ENCODE measurements around the gene LANCL1.

The LANCL1 gene

DNA sequence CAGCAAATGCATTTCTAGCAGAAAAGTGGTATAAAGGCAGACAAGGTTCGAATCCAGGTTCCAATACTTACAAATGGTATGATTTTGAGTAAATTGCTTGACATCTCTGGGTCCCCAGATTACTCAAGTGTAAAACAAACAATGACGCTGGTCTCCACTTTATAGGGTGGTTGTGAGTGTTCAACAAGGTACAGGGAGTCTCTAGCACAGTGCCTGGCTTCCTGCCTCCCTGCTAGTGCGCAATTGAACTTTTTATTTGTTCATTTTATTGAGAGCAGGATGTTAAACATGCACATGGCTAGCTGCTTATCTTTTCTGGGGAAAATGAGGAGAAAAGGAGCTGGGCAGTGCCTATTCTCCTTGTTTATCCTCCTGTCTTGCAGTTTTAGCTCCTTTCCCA lies 86.7 kb downstream of the LANCL1 start:
- DNase-seq (ENCODE audit: low read depth), result no peak

DNA sequence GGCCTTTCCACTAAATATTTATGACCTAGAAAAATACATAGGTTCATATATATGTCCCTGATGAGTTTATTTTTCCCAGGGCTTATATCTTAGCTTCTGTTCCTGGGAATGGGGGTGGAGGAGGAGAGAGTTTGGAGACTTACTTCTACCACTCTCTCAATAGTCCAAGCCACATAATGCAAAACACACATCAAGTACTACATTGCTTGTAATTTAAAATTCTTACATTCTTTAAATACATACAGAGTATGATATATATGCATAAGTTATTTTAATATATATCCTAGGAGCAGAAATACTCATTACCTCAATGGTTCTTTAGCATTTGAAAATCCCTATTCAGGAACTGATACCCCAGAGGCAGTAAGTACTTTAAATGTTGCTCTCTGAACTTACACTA lies 88.4 kb downstream of the LANCL1 start:
- no peak for DNase-seq (ENCODE audit: low read depth)

DNA sequence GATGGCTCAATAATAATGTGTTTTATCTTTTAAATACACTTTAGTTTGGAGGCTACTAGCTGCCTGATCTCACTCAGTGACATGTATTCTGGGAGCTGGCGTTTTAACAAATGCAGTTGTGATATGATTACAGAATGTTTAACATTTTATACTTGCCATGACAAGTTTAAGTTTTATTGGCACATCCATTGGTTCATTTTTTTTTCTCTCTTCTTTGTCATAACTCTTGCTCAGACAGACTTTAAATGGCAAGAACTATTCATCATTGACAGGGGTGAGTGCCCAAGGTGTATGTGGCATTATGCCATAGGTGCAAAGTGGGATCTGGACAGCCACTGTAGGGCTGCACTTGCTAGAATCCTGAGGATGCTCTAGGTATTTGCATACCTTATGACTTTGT lies 89.5 kb downstream of the LANCL1 start:
- no peak for DNase-seq (ENCODE audit: low read depth)

All from activated T-helper 1 cell treated with Interleukin-2 at 50 U/mL for 16 hours (primary cell).